H9 (cell line): ENCODE measurements around the gene PTBP3. TPM values are rescaled to one million over a fixed set of nuclear protein-coding genes. Genes with fewer than 3 reads are reported as not detected.

Experiments used
- DNase-seq: peaks from one replicate; pipeline ENCODE4 v3.0.0-alpha.2; 2017
- H2AFZ ChIP-seq: one replicate; pipeline ENCODE4 v1.6.1; 2013; ENCODE audit warnings: mild to moderate bottlenecking, low read length, control low read depth, moderate library complexity
- H2AK5ac ChIP-seq: 2 replicates; pipeline ENCODE4 v1.6.1; 2013; ENCODE audit warnings: low read length, control low read depth, mixed read lengths; ENCODE audit not compliant: insufficient read length
- H2BK120ac ChIP-seq: one replicate; pipeline ENCODE4 v1.6.1; 2013; ENCODE audit warnings: low read depth, mild to moderate bottlenecking, low read length, control low read depth, inconsistent platforms; ENCODE audit not compliant: poor library complexity, severe bottlenecking
- H2BK12ac ChIP-seq: 2 replicates; pipeline ENCODE4 v1.6.1; 2013; ENCODE audit warnings: low read length, control low read depth, mixed read lengths, low read depth; ENCODE audit not compliant: insufficient read length
- H2BK15ac ChIP-seq: 2 replicates; pipeline ENCODE4 v1.6.1; 2013; ENCODE audit warnings: low read depth, low read length, control low read depth
- H2BK20ac ChIP-seq: one replicate; pipeline ENCODE4 v1.6.1; 2013; ENCODE audit warnings: low read depth, mild to moderate bottlenecking, low read length, control low read depth, inconsistent platforms; ENCODE audit not compliant: poor library complexity, severe bottlenecking
- H2BK5ac ChIP-seq: 2 replicates; pipeline ENCODE4 v1.6.1; 2013; ENCODE audit warnings: low read length, control low read depth, mixed read lengths; ENCODE audit not compliant: insufficient read length
- H3K14ac ChIP-seq: 2 replicates; pipeline ENCODE4 v1.6.1; 2013; ENCODE audit warnings: low read length, control low read depth; ENCODE audit not compliant: insufficient read depth
- H3K18ac ChIP-seq: 2 replicates; pipeline ENCODE4 v1.6.1; 2013; ENCODE audit warnings: low read depth, mild to moderate bottlenecking, mixed read lengths, low read length, control low read depth; ENCODE audit not compliant: insufficient read length
- H3K23ac ChIP-seq: 2 replicates; pipeline ENCODE4 v1.6.1; 2013; ENCODE audit warnings: low read length, control low read depth, mixed read lengths, low read depth; ENCODE audit not compliant: insufficient read length
- H3K23me2 ChIP-seq: 2 replicates; pipeline ENCODE4 v1.6.1; 2013; ENCODE audit warnings: low read depth, mild to moderate bottlenecking, mixed read lengths, low read length, control low read depth; ENCODE audit not compliant: insufficient read length, poor library complexity, severe bottlenecking
- H3K27ac ChIP-seq: 2 replicates; pipeline ENCODE4 v1.5.1; 2013; ENCODE audit warnings: low read length, control low read depth, mixed read lengths, low read depth; ENCODE audit not compliant: insufficient read length
- H3K27me3 ChIP-seq: 2 replicates; pipeline ENCODE4 v1.6.1; 2013; ENCODE audit warnings: low read length, control low read depth, inconsistent platforms; ENCODE audit not compliant: insufficient read depth
- H3K4ac ChIP-seq: 2 replicates; pipeline ENCODE4 v1.6.1; 2013; ENCODE audit warnings: low read depth, mild to moderate bottlenecking, control low read depth, inconsistent platforms, low read length, moderate library complexity
- H3K4me1 ChIP-seq: 2 replicates; pipeline ENCODE4 v1.6.1; 2013; ENCODE audit warnings: low read length, control low read depth, inconsistent platforms; ENCODE audit not compliant: insufficient read depth
- H3K4me2 ChIP-seq: 2 replicates; pipeline ENCODE4 v1.6.1; 2013; ENCODE audit warnings: low read length, control low read depth, mixed read lengths; ENCODE audit not compliant: insufficient read length, insufficient read depth
- H3K56ac ChIP-seq: 2 replicates; pipeline ENCODE4 v1.6.1; 2013; ENCODE audit warnings: low read depth, mild to moderate bottlenecking, mixed read lengths, low read length, control low read depth; ENCODE audit not compliant: insufficient read length
- H3K79me1 ChIP-seq: 2 replicates; pipeline ENCODE4 v1.6.1; 2013; ENCODE audit warnings: low read depth, mild to moderate bottlenecking, moderate library complexity, low read length, control low read depth, inconsistent platforms; ENCODE audit not compliant: insufficient read depth, poor library complexity, severe bottlenecking
- H3K79me2 ChIP-seq: 2 replicates; pipeline ENCODE4 v1.6.1; 2013; ENCODE audit warnings: low read length, control low read depth, inconsistent platforms; ENCODE audit not compliant: insufficient read depth
- H3K9ac ChIP-seq: 2 replicates; pipeline ENCODE4 v1.6.1; 2013; ENCODE audit warnings: low read length, control low read depth, mixed read lengths; ENCODE audit not compliant: insufficient read length; ENCODE audit errors: extremely low read depth
- H3K9me3 ChIP-seq: one replicate; pipeline ENCODE4 v1.6.1; 2013; ENCODE audit warnings: low read depth, low read length, inconsistent platforms; ENCODE audit not compliant: control insufficient read depth
- H3T11ph ChIP-seq: one replicate; pipeline ENCODE4 v1.6.1; 2013; ENCODE audit warnings: mild to moderate bottlenecking, low read length, control low read depth, inconsistent platforms
- H4K20me1 ChIP-seq: one replicate; pipeline ENCODE4 v1.6.1; 2013; ENCODE audit not compliant: control insufficient read depth, insufficient read length, insufficient read depth
- H4K5ac ChIP-seq: 2 replicates; pipeline ENCODE4 v1.6.1; 2013; ENCODE audit warnings: low read depth, mild to moderate bottlenecking, mixed read lengths, low read length, control low read depth; ENCODE audit not compliant: insufficient read length
- H4K8ac ChIP-seq: replicated peaks from 2 replicates; pipeline ENCODE4 v1.6.1; 2013; ENCODE audit warnings: low read length, control low read depth, mixed read lengths, low read depth; ENCODE audit not compliant: insufficient read length
- H4K91ac ChIP-seq: 2 replicates; pipeline ENCODE4 v1.6.1; 2013; ENCODE audit warnings: low read depth, mild to moderate bottlenecking, moderate library complexity, mixed read lengths, low read length, control low read depth; ENCODE audit not compliant: insufficient read length
- H3K27ac Mint-ChIP-seq, 3 experiments: 2 replicates in 2 of 3; 3 replicates in 1 of 3; pipeline ENCODE4 v1.8.0; 2020 to 2021; ENCODE audit warnings: mixed read lengths in 3 of 3, mild to moderate bottlenecking in 1 of 3, moderate library complexity in 1 of 3
- H3K27me3 Mint-ChIP-seq: 2 replicates; pipeline ENCODE4 v1.8.0; 2021; ENCODE audit warnings: low read depth, mild to moderate bottlenecking, moderate library complexity, mixed read lengths
- H3K36me3 Mint-ChIP-seq, 3 experiments: 2 replicates in 2 of 3; 3 replicates in 1 of 3; pipeline ENCODE4 v1.8.0; 2020 to 2021; ENCODE audit warnings: low read depth in 3 of 3, mixed read lengths in 3 of 3; ENCODE audit not compliant: insufficient read depth in 1 of 3
- H3K4me1 Mint-ChIP-seq, 2 experiments: 2 replicates each; pipeline ENCODE4 v1.8.0; 2020; ENCODE audit warnings: mixed read lengths in 2 of 2
- H3K4me3 Mint-ChIP-seq, 2 experiments: 2 replicates in 1 of 2; 3 replicates in 1 of 2; pipeline ENCODE4 v1.8.0; 2020 to 2021; ENCODE audit warnings: mild to moderate bottlenecking in 2 of 2, mixed read lengths in 2 of 2, moderate library complexity in 1 of 2
- H3K9me3 Mint-ChIP-seq, 2 experiments: 2 replicates in 1 of 2; 3 replicates in 1 of 2; pipeline ENCODE4 v1.8.0; 2020; ENCODE audit warnings: mild to moderate bottlenecking in 2 of 2, mixed read lengths in 2 of 2, moderate library complexity in 1 of 2
- WGBS: extraction: QIAGEN DNeasy Blood & Tissue Kit; methylation state at CpG from one replicate; pipeline ENCODE4 v1.1.7; 2013; ENCODE audit warnings: missing lambda C conversion rate, low lambda C conversion rate, mixed read lengths; ENCODE audit not compliant: insufficient read length; ENCODE audit errors: extremely low coverage; 5-methylcytosine and 5-hydroxymethylcytosine counted together
- total RNA-seq: library from RNA; stranded (reverse); gene quantifications from 2 replicates; pipeline ENCODE4 v1.2.1, GENCODE V29; 2021
- TF ChIP-seq, protein P1 (sequence below): fragments of 200-600 bp; sonication (generic); conservative IDR thresholded peaks from 3 replicates; pipeline ENCODE4 v1.8.0; 2021; ENCODE audit warnings: antibody characterized with exemption, mild to moderate bottlenecking

The PTBP3 gene
- total RNA-seq, 1 experiment from 2014 or later = 89.5 TPM

DNA sequence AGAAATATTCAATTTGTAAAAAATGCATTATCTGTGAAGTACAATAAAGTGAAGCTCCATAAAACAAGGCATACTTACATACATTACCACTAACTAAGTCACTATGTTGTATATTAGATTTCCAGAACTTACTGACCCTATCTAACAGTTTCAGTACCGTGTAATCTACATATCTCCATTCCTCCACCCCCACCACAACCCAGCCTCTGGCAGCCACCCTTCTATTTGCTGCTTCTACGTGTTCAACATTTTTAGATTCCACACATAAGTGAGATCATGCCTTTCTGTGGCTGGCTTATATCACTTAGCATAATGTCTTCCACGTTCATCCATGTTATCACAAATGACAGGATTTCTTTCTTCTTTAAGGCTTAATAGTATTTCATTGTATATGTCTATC, 31.3 kb upstream of the PTBP3 start:
- H2BK5ac ChIP-seq = no peak overlapping the region
- H3K27ac Mint-ChIP-seq = no peak overlapping the region
- H3K4me3 Mint-ChIP-seq = no peak overlapping the region
- no peak overlapping the region for H3K4ac ChIP-seq
- H3K27ac ChIP-seq = no peak overlapping the region
- no peak overlapping the region for H3K18ac ChIP-seq
- H2AFZ ChIP-seq = no peak overlapping the region
- DNase-seq = no peak
- no peak overlapping the region for H2AK5ac ChIP-seq
- no peak overlapping the region for H3K56ac ChIP-seq
- no peak overlapping the region for H2BK12ac ChIP-seq
- peaks cover 37 to 38% of the 10 kb centered on the region in 2 experiments for H3K9me3 Mint-ChIP-seq
- no peaks in the 10 kb centered on the region for H3K23me2 ChIP-seq
- H2BK20ac ChIP-seq = no peak overlapping the region
- no peaks in the 10 kb centered on the region for H3K4me1 ChIP-seq
- WGBS = no CpG with 5 or more reads among the region's 3 CpGs
- TF ChIP-seq, protein P1, sequence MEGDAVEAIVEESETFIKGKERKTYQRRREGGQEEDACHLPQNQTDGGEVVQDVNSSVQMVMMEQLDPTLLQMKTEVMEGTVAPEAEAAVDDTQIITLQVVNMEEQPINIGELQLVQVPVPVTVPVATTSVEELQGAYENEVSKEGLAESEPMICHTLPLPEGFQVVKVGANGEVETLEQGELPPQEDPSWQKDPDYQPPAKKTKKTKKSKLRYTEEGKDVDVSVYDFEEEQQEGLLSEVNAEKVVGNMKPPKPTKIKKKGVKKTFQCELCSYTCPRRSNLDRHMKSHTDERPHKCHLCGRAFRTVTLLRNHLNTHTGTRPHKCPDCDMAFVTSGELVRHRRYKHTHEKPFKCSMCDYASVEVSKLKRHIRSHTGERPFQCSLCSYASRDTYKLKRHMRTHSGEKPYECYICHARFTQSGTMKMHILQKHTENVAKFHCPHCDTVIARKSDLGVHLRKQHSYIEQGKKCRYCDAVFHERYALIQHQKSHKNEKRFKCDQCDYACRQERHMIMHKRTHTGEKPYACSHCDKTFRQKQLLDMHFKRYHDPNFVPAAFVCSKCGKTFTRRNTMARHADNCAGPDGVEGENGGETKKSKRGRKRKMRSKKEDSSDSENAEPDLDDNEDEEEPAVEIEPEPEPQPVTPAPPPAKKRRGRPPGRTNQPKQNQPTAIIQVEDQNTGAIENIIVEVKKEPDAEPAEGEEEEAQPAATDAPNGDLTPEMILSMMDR = no peak
- no peak overlapping the region for H3K14ac ChIP-seq
- H2BK15ac ChIP-seq = no peak overlapping the region
- no peak overlapping the region for H2BK120ac ChIP-seq
- no peaks in the 10 kb centered on the region for H4K20me1 ChIP-seq
- H3K9ac ChIP-seq = no peak overlapping the region
- H3K27me3 Mint-ChIP-seq = no peaks in the 10 kb centered on the region
- 0 out of 4 replicates have a peak, but pooled peaks cover 0 to 5% of the 10 kb centered on the region in 2 experiments for H3K4me1 Mint-ChIP-seq
- H3K36me3 Mint-ChIP-seq = peaks cover 15 to 34% (median 24%) of the 10 kb centered on the region in 3 experiments
- H3K27me3 ChIP-seq = no peaks in the 10 kb centered on the region
- H4K91ac ChIP-seq = no peak overlapping the region
- H3K79me2 ChIP-seq = no peaks in the 10 kb centered on the region
- H3K4me2 ChIP-seq = no peak overlapping the region
- H4K5ac ChIP-seq = no peak overlapping the region
- H3K9me3 ChIP-seq = no peaks in the 10 kb centered on the region
- H3K23ac ChIP-seq = no peak overlapping the region
- H4K8ac ChIP-seq = no peak overlapping the region
- H3K79me1 ChIP-seq = no peaks in the 10 kb centered on the region
- H3T11ph ChIP-seq = no peak overlapping the region
